Bronchial epithelial cell (primary cell): ENCODE results near the gene FBXO9. TPM values are rescaled to one million over a fixed set of nuclear protein-coding genes. Genes with fewer than 3 reads are reported as not detected.

Source experiments
- DNase-seq: peaks from one replicate; pipeline ENCODE4 v3.0.0-alpha.2; 2010; ENCODE audit warnings: low read depth
- FAIRE-seq: peaks from 2 replicates; lab custom pipeline; 2011; peaks lifted over from hg19 to GRCh38; lab: Jason Lieb, UNC
- H3K27me3 ChIP-seq: 2 replicates; pipeline ENCODE4 v1.5.1; 2011; ENCODE audit warnings: low read length; ENCODE audit not compliant: control insufficient read depth, insufficient read depth
- H3K36me3 ChIP-seq: 2 replicates; pipeline ENCODE4 v1.5.1; 2011; ENCODE audit warnings: low read length; ENCODE audit not compliant: control insufficient read depth, insufficient read depth
- H3K4me3 ChIP-seq: 2 replicates; pipeline ENCODE4 v1.5.1; 2011; ENCODE audit warnings: mild to moderate bottlenecking, low read depth, low read length, control low read depth
- CTCF ChIP-seq: IDR thresholded peaks from 2 replicates; pipeline ENCODE4 v1.5.1; 2011; ENCODE audit warnings: mild to moderate bottlenecking, moderate library complexity, low read length, control low read depth, inconsistent platforms; ENCODE audit not compliant: insufficient read depth, severe bottlenecking
- total RNA-seq: library from RNA; depleted of rRNA; stranded (reverse); fragments of >200 nt; gene quantifications from 2 replicates; pipeline ENCODE4 v1.2.1, GENCODE V29; 2014

Gene FBXO9
- total RNA-seq, 1 donor from 2014 or later = 29.0 TPM

GRCh38 chr6:53080813-53081212 is 15.6 kb downstream of the FBXO9 start:
- no peak overlapping the region for H3K4me3 ChIP-seq
- H3K36me3 ChIP-seq = peaks cover 8% of the 10 kb centered on the region
- no peak for DNase-seq
- FAIRE-seq = no peak
- no peaks in the 10 kb centered on the region for H3K27me3 ChIP-seq
- no peak for TF ChIP-seq CTCF

- no peak for TF ChIP-seq CTCF
- Histone ChIP-seq H3K36me3 (peaks cover 7% of the 10 kb centered on the region), H3K4me3 (no peak overlapping the region), H3K27me3 (no peaks in the 10 kb centered on the region)
- FAIRE-seq (no peak), DNase-seq (no peak)
Observed at GRCh38 chr6:53086302-53086701, 21.1 kb downstream of the FBXO9 start.

GRCh38 chr6:53089948-53090347 is 24.7 kb downstream of the FBXO9 start:
- DNase-seq = no peak
- peaks cover 13% of the 10 kb centered on the region for H3K36me3 ChIP-seq
- no peak overlapping the region for H3K4me3 ChIP-seq
- no peak for TF ChIP-seq CTCF
- FAIRE-seq = no peak
- H3K27me3 ChIP-seq = no peaks in the 10 kb centered on the region

GRCh38 chr6:53090576-53090975 is 25.4 kb downstream of the FBXO9 start:
- no peak overlapping the region for H3K4me3 ChIP-seq
- FAIRE-seq = no peak
- H3K36me3 ChIP-seq = peaks cover 13% of the 10 kb centered on the region
- TF ChIP-seq CTCF = no peak
- no peaks in the 10 kb centered on the region for H3K27me3 ChIP-seq
- DNase-seq = peak; percentile 65

GRCh38 chr6:53095270-53095669 is 30.1 kb downstream of the FBXO9 start:
- TF ChIP-seq CTCF = no peak
- Histone ChIP-seq H3K27me3 (no peaks in the 10 kb centered on the region), H3K36me3 (peaks cover 14% of the 10 kb centered on the region), H3K4me3 (no peak overlapping the region)
- no peak for FAIRE-seq
- DNase-seq = no peak

GRCh38 chr6:53095716-53096115 is 30.5 kb downstream of the FBXO9 start:
- no peak for TF ChIP-seq CTCF
- no peak for DNase-seq
- Histone ChIP-seq H3K36me3 (peaks cover 14% of the 10 kb centered on the region), H3K4me3 (no peak overlapping the region), H3K27me3 (no peaks in the 10 kb centered on the region)
- FAIRE-seq = no peak
